SK-N-SH treated with all-trans-retinoic acid at 6 μM for 48 hours (cell line): ENCODE data around the gene IGF2BP1.

ENCODE experiments used
- ATAC-seq: fragments of 200-7000 bp; cut with Tn5 transposase; 3 replicates; pipeline ENCODE4 v1.9.1; 2020; ENCODE audit warnings: mild to moderate bottlenecking, moderate library complexity
- ARNTL ChIP-seq: fragments of 450-650 bp; formaldehyde crosslinking; IDR thresholded peaks from 2 replicates; pipeline ENCODE4 v1.5.0; 2020; ENCODE audit warnings: low read depth, mild to moderate bottlenecking, moderate library complexity, borderline replicate concordance
- BACH2 ChIP-seq: fragments of 250-450 bp; sonication (Bioruptor Pico); IDR thresholded peaks from 2 replicates; pipeline ENCODE4 v1.9.0; 2021; ENCODE audit warnings: mild to moderate bottlenecking, borderline replicate concordance
- CSDC2 ChIP-seq: fragments of 250-450 bp; sonication (Bioruptor Pico); IDR thresholded peaks from 2 replicates; pipeline ENCODE4 v1.5.0; 2020; ENCODE audit warnings: mild to moderate bottlenecking, moderate library complexity
- CSRNP3 ChIP-seq: fragments of 250-450 bp; sonication (Bioruptor Pico); IDR thresholded peaks from 2 replicates; pipeline ENCODE4 v1.5.1; 2021; ENCODE audit warnings: mild to moderate bottlenecking, moderate library complexity
- ESRRG ChIP-seq: fragments of 250-450 bp; sonication (Bioruptor Pico); IDR thresholded peaks from 2 replicates; pipeline ENCODE4 v1.6.1; 2021; ENCODE audit warnings: mild to moderate bottlenecking
- ISL1 ChIP-seq: fragments of 250-450 bp; sonication (Bioruptor Pico); IDR thresholded peaks from 2 replicates; pipeline ENCODE4 v2.1.2; 2022; ENCODE audit warnings: mild to moderate bottlenecking, moderate library complexity
- OSR1 ChIP-seq: fragments of 250-450 bp; sonication (Bioruptor Pico); IDR thresholded peaks from 2 replicates; pipeline ENCODE4 v1.8.0; 2022; ENCODE audit warnings: moderate library complexity, mild to moderate bottlenecking, inconsistent platforms
- PATZ1 ChIP-seq: fragments of 250-450 bp; sonication (Bioruptor Pico); IDR thresholded peaks from 2 replicates; pipeline ENCODE4 v1.8.0; 2020; ENCODE audit warnings: mild to moderate bottlenecking, moderate library complexity, borderline replicate concordance
- RARB ChIP-seq: fragments of 250-450 bp; sonication (Bioruptor Pico); IDR thresholded peaks from 2 replicates; pipeline ENCODE4 v1.8.0; 2021; ENCODE audit warnings: mild to moderate bottlenecking, moderate library complexity
- SNAI2 ChIP-seq: fragments of 250-450 bp; sonication (Bioruptor Pico); IDR thresholded peaks from 2 replicates; pipeline ENCODE4 v1.5.0; 2020; ENCODE audit warnings: mild to moderate bottlenecking, moderate library complexity
- TCF4 ChIP-seq: fragments of 250-450 bp; sonication (Bioruptor Pico); IDR thresholded peaks from 2 replicates; pipeline ENCODE4 v1.8.0; 2021; ENCODE audit warnings: mild to moderate bottlenecking, moderate library complexity, borderline replicate concordance
- TOX ChIP-seq: fragments of 250-450 bp; sonication (Bioruptor Pico); IDR thresholded peaks from 2 replicates; pipeline ENCODE4 v1.8.0; 2021; ENCODE audit warnings: mild to moderate bottlenecking, moderate library complexity, borderline replicate concordance
- TSHZ2 ChIP-seq: fragments of 250-450 bp; sonication (Bioruptor Pico); IDR thresholded peaks from 2 replicates; pipeline ENCODE4 v1.5.0; 2020; ENCODE audit warnings: mild to moderate bottlenecking, moderate library complexity
- ZC3H10 ChIP-seq: fragments of 250-450 bp; sonication (Bioruptor Pico); IDR thresholded peaks from 2 replicates; pipeline ENCODE4 v1.5.1; 2021; ENCODE audit warnings: mild to moderate bottlenecking, moderate library complexity
- ZFP3 ChIP-seq: fragments of 250-450 bp; sonication (Bioruptor Pico); IDR thresholded peaks from 2 replicates; pipeline ENCODE4 v1.5.0; 2020; ENCODE audit warnings: mild to moderate bottlenecking, moderate library complexity
- ZFP30 ChIP-seq: fragments of 450-650 bp; formaldehyde crosslinking; IDR thresholded peaks from 2 replicates; pipeline ENCODE4 v1.5.0; 2022; ENCODE audit warnings: mild to moderate bottlenecking, moderate library complexity
- ZNF565 ChIP-seq: fragments of 450-650 bp; formaldehyde crosslinking; conservative IDR thresholded peaks from 2 replicates; pipeline ENCODE4 v1.5.0; 2020; ENCODE audit warnings: low read depth, mild to moderate bottlenecking, moderate library complexity
- ZNF70 ChIP-seq: fragments of 450-650 bp; formaldehyde crosslinking; IDR thresholded peaks from 2 replicates; pipeline ENCODE4 v1.5.0; 2020; ENCODE audit warnings: mild to moderate bottlenecking, moderate library complexity
- ZNF8 ChIP-seq: fragments of 450-650 bp; formaldehyde crosslinking; IDR thresholded peaks from 2 replicates; pipeline ENCODE4 v1.5.0; 2020; ENCODE audit warnings: mild to moderate bottlenecking, moderate library complexity
- TF ChIP-seq, protein P1 (sequence below): fragments of 250-450 bp; sonication (Bioruptor Pico); IDR thresholded peaks from 2 replicates; pipeline ENCODE4 v1.8.0; 2021; ENCODE audit warnings: low read depth, mild to moderate bottlenecking, moderate library complexity, borderline replicate concordance

The IGF2BP1 gene

GRCh38 chr17:49074851-49075540, 77.8 kb downstream of the IGF2BP1 start (continued):
- no peak for TF ChIP-seq SNAI2 (CRISPR knock-in tag)
- TF ChIP-seq ESRRG (CRISPR knock-in tag) = no peak
- TF ChIP-seq ZC3H10 (CRISPR knock-in tag) = no peak
- no peak for TF ChIP-seq ARNTL (CRISPR knock-in tag)
- no peak for TF ChIP-seq RARB (CRISPR knock-in tag)
- TF ChIP-seq BACH2 (CRISPR knock-in tag) = no peak
- TF ChIP-seq, all 23 proteins: peak for 0

DNA sequence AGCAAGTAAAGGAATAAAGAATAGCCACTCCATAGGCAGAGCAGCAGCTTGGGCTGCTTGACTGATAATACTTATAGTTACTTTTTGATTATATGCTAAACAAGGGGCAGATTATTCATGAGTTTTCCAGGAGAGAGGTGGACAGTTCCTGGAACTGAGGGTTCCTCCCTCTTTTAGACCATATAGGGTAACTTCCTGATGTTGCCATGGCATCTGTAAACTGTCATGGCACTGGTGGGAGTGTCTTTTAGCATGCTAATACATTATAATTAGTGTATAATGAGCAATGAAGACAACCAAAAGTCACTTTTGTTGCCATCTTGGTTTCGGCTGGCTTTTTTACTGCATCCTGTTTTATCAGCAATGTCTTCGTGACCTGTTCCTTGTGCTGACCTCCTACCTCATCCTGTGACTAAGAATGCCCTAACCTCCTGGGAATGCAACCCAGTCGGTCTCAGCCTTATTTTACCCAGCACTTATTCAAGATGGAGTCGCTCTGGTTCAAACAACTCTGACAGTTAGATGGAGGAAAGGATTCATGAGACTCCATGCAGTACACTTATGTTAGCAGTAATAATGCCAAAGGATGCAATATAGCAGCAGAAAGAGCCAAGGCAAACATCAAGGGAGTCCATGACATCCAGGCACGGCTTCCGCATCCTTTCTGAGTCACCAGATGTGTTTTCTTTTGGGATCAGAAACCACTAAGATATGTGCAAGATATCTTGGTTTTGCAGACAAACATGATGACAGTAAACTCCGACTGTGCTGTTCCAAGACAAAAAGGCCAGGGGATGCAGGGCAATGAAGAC, 79.6 kb downstream of the IGF2BP1 start:
- TF ChIP-seq, protein P1, sequence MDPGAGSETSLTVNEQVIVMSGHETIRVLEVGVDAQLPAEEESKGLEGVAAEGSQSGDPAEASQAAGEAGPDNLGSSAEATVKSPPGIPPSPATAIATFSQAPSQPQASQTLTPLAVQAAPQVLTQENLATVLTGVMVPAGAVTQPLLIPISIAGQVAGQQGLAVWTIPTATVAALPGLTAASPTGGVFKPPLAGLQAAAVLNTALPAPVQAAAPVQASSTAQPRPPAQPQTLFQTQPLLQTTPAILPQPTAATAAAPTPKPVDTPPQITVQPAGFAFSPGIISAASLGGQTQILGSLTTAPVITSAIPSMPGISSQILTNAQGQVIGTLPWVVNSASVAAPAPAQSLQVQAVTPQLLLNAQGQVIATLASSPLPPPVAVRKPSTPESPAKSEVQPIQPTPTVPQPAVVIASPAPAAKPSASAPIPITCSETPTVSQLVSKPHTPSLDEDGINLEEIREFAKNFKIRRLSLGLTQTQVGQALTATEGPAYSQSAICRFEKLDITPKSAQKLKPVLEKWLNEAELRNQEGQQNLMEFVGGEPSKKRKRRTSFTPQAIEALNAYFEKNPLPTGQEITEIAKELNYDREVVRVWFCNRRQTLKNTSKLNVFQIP (CRISPR knock-in tag) = no peak
- no peak for TF ChIP-seq ISL1 (CRISPR knock-in tag)
- TF ChIP-seq ZNF70 (CRISPR knock-in tag) = no peak
- TF ChIP-seq ZC3H10 (CRISPR knock-in tag) = no peak
- TF ChIP-seq OSR1 (CRISPR knock-in tag) = no peak
- TF ChIP-seq CSRNP3 (CRISPR knock-in tag) = no peak
- no peak for TF ChIP-seq TSHZ2
- TF ChIP-seq ESRRG (CRISPR knock-in tag) = no peak
- no peak for TF ChIP-seq ZFP30 (CRISPR knock-in tag)
- TF ChIP-seq TOX (CRISPR knock-in tag) = no peak
- TF ChIP-seq ZFP3 (CRISPR knock-in tag) = no peak
- TF ChIP-seq ARNTL (CRISPR knock-in tag) = no peak
- ATAC-seq = no peak

- no peak for ATAC-seq
- TF ChIP-seq RARB (CRISPR knock-in tag) (no peak), ISL1 (CRISPR knock-in tag) (no peak), TSHZ2 (no peak), SNAI2 (CRISPR knock-in tag) (no peak), ARNTL (CRISPR knock-in tag) (no peak), ZNF565 (CRISPR knock-in tag) (no peak), ZNF70 (CRISPR knock-in tag) (no peak), ESRRG (CRISPR knock-in tag) (no peak), CSRNP3 (CRISPR knock-in tag) (no peak), TOX (CRISPR knock-in tag) (no peak), TCF4 (CRISPR knock-in tag) (no peak), PATZ1 (CRISPR knock-in tag) (no peak), ZFP30 (CRISPR knock-in tag) (no peak), ZFP3 (CRISPR knock-in tag) (no peak), BACH2 (CRISPR knock-in tag) (no peak), CSDC2 (CRISPR knock-in tag) (no peak), ZC3H10 (CRISPR knock-in tag) (no peak), ZNF8 (CRISPR knock-in tag) (no peak)
- TF ChIP-seq, protein P1 (CRISPR knock-in tag) = no peak
Measured at GRCh38 chr17:49078248-49078647, 81.1 kb downstream of the IGF2BP1 start.
